Measurements from ENCODE around the gene EPX. TPM values are rescaled to one million over a fixed set of nuclear protein-coding genes. Genes with fewer than 3 reads are reported as not detected.

EPX gene
- polyA plus RNA-seq, 1 donor from 2014 or later = not detected

DNA sequence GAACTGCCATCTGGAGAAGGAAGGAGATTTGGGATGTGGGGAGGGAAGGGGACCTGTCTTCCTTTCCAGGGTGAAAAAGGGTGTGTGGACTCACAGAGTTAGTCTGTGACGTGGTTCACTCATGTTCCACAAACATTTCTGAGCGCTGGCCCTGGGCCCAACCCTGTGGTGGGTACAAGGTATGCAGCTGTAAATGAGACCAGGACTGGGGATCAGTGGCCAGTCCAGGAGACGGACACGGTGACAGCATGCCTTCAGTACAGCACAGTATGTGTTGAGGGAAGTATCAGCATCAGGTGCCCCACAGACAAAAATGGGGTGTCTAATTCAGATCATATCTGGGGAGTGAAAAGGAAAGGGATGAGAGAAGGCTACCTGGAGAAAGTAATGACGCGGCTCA is 5.5 kb upstream of the EPX start:
- Histone ChIP-seq H2AFZ (ENCODE audit: low read depth, low read length) (no peak overlapping the region), H3K79me2 (replicated peaks; ENCODE audit: insufficient read depth, low read length) (no peaks in the 10 kb centered on the region), H3F3A (ENCODE audit: insufficient read depth, low read length, poor library complexity, severe bottlenecking) (no peaks in the 10 kb centered on the region), H3K27ac (ENCODE audit: low read length) (no peak overlapping the region), H3K36me3 (ENCODE audit: insufficient read depth, low read length) (no peaks in the 10 kb centered on the region), H3K27me3 (ENCODE audit: insufficient read depth, low read depth, low read length) (no peaks in the 10 kb centered on the region), H3K4me2 (ENCODE audit: low read length) (no peak overlapping the region), H3K9ac (ENCODE audit: low read length) (no peak overlapping the region), H4K20me1 (ENCODE audit: insufficient read depth) (no peaks in the 10 kb centered on the region), H3K9me3 (ENCODE audit: low read length) (no peaks in the 10 kb centered on the region), H3K9me2 (ENCODE audit: insufficient read depth, low read length) (no peaks in the 10 kb centered on the region), H3K4me3 (ENCODE audit: low read length) (no peak overlapping the region)
- TF ChIP-seq, protein P1, sequence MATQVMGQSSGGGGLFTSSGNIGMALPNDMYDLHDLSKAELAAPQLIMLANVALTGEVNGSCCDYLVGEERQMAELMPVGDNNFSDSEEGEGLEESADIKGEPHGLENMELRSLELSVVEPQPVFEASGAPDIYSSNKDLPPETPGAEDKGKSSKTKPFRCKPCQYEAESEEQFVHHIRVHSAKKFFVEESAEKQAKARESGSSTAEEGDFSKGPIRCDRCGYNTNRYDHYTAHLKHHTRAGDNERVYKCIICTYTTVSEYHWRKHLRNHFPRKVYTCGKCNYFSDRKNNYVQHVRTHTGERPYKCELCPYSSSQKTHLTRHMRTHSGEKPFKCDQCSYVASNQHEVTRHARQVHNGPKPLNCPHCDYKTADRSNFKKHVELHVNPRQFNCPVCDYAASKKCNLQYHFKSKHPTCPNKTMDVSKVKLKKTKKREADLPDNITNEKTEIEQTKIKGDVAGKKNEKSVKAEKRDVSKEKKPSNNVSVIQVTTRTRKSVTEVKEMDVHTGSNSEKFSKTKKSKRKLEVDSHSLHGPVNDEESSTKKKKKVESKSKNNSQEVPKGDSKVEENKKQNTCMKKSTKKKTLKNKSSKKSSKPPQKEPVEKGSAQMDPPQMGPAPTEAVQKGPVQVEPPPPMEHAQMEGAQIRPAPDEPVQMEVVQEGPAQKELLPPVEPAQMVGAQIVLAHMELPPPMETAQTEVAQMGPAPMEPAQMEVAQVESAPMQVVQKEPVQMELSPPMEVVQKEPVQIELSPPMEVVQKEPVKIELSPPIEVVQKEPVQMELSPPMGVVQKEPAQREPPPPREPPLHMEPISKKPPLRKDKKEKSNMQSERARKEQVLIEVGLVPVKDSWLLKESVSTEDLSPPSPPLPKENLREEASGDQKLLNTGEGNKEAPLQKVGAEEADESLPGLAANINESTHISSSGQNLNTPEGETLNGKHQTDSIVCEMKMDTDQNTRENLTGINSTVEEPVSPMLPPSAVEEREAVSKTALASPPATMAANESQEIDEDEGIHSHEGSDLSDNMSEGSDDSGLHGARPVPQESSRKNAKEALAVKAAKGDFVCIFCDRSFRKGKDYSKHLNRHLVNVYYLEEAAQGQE (IDR thresholded peaks at IDR 0.05; ENCODE audit: borderline replicate concordance) = no peak
- no peak for TF ChIP-seq EP300 (conservative IDR thresholded peaks at IDR 0.05; ENCODE audit: poor library complexity, severe bottlenecking)
- TF ChIP-seq, protein P2, sequence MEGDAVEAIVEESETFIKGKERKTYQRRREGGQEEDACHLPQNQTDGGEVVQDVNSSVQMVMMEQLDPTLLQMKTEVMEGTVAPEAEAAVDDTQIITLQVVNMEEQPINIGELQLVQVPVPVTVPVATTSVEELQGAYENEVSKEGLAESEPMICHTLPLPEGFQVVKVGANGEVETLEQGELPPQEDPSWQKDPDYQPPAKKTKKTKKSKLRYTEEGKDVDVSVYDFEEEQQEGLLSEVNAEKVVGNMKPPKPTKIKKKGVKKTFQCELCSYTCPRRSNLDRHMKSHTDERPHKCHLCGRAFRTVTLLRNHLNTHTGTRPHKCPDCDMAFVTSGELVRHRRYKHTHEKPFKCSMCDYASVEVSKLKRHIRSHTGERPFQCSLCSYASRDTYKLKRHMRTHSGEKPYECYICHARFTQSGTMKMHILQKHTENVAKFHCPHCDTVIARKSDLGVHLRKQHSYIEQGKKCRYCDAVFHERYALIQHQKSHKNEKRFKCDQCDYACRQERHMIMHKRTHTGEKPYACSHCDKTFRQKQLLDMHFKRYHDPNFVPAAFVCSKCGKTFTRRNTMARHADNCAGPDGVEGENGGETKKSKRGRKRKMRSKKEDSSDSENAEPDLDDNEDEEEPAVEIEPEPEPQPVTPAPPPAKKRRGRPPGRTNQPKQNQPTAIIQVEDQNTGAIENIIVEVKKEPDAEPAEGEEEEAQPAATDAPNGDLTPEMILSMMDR (IDR thresholded peaks at IDR 0.05; ENCODE audit: poor library complexity, severe bottlenecking) = no peak

DNA sequence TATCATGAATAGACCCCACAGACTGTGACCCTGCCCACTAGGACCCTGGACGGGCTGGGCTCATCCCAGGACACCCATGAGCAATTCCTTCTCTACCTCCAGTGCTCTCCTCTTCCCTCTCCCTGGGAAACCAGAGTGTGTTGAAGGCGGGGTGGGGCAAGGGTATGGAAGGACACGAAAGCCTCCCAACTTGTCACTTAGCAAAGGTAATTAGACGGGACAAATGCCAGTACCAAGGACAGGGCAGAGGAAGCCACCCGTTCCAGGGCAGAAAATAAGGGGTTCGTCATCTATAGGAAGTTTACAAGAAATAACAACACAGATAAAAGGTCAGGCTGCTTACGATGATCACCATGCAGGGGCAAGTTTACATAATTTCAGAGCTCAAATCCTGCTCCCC is 4.9 kb upstream of the EPX start:
- no peaks in the 10 kb centered on the region for H3K79me2 ChIP-seq (replicated peaks; ENCODE audit: insufficient read depth, low read length)
- no peak overlapping the region for H3K9ac ChIP-seq (ENCODE audit: low read length)
- H3F3A ChIP-seq (ENCODE audit: insufficient read depth, low read length, poor library complexity, severe bottlenecking) = no peaks in the 10 kb centered on the region
- no peak overlapping the region for H3K27ac ChIP-seq (ENCODE audit: low read length)
- TF ChIP-seq SMC3 (conservative IDR thresholded peaks at IDR 0.05; ENCODE audit: poor library complexity) (no peak), RAD21 (conservative IDR thresholded peaks at IDR 0.05) (no peak), POLR2AphosphoS5 (IDR thresholded peaks at IDR 0.05) (no peak), TAF1 (IDR thresholded peaks at IDR 0.05; ENCODE audit: low read depth) (no peak)
- TF ChIP-seq, protein P1 (IDR thresholded peaks at IDR 0.05; ENCODE audit: borderline replicate concordance) = no peak
- no peaks in the 10 kb centered on the region for H3K9me2 ChIP-seq (ENCODE audit: insufficient read depth, low read length)
- H4K20me1 ChIP-seq (ENCODE audit: insufficient read depth) = no peaks in the 10 kb centered on the region
- no peak overlapping the region for H3K4me2 ChIP-seq (ENCODE audit: low read length)
- no peaks in the 10 kb centered on the region for H3K36me3 ChIP-seq (ENCODE audit: insufficient read depth, low read length)
- H3K9me3 ChIP-seq (ENCODE audit: low read length) = no peaks in the 10 kb centered on the region
- no peak overlapping the region for H3K4me3 ChIP-seq (ENCODE audit: low read length)
- no peaks in the 10 kb centered on the region for H3K27me3 ChIP-seq (ENCODE audit: insufficient read depth, low read depth, low read length)
- no peak overlapping the region for H2AFZ ChIP-seq (ENCODE audit: low read depth, low read length)

Data from neural cell (in vitro differentiated cells).